Stimulated activated CD4-positive, alpha-beta T cell treated with anti-CD3 and anti-CD28 coated beads, Interleukin-2, amount 100 ng/mL, for 4 hours (primary cell): ENCODE results near the gene RAB33B.
"Not testable (repeated sequence)": the region's sequence is repeated elsewhere in the genome, so short reads cannot be mapped to it uniquely, and the experiment has no call there.

Source experiments
- DNase-seq: peaks from one replicate; pipeline ENCODE4 v3.0.0-alpha.2; 2020; ENCODE audit warnings: low read depth

The RAB33B gene

DNA sequence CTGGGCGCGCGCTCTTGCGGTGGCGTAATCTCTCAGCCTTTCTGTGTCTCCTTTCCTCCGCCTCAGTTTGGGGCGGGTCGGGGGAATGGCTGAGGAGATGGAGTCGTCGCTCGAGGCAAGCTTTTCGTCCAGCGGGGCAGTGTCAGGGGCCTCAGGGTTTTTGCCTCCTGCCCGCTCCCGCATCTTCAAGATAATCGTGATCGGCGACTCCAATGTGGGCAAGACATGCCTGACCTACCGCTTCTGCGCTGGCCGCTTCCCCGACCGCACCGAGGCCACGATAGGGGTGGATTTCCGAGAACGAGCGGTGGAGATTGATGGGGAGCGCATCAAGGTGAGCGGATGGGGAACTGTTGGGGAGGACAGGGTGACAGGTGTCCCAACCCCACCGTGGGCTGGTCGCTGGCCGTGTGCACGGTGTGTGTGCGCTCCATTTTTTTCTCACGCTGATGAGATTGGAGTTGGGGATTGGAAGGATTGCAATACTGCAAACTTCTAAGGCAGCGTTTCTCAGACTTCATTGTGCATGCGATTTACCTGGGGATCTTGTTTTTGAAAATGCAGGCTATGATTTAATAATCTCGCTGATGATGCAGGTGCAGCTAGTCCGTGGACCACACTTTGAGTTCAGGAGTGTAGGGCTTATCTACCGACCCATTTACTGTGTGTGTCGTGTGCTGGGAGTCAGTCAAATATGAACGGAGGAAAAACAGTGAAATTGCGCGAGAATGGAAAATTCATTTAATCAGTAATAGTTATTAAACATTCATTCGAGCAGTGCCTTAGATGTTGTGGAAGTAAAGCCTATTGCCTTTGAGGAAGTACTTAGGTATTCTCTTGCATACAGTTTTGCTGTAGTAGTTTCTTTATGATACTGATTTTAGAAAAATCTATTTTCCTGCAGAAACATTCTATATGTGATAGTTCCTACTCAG lies at the start of gene RAB33B:
TSS of gene RAB33B (plus strand) at position 11 of the 935 bp plus-strand sequence. CDS start at position 86, 75 bp downstream.
- peak; percentile 4 for DNase-seq

DNA sequence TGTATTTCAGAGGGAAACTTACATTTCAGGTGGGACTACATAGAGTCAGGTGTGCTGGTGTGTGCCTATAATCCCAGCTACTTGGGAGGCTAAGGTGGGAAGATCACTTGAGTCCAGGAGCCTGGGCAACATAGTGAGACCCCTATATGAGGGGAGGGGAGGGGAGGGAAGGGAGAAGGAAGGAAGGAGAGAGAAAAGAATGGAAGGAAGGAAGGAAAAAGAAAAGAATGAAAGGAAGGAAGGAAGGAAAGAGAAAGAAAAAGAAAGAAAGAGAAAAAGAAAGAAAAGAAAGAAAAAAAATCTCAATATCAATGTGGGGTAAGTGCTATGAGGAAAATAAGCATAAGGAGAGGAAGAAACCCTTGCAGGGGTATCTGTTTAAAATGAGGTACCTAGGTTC lies 43.6 kb upstream of the RAB33B start:
- no peak for DNase-seq

DNA sequence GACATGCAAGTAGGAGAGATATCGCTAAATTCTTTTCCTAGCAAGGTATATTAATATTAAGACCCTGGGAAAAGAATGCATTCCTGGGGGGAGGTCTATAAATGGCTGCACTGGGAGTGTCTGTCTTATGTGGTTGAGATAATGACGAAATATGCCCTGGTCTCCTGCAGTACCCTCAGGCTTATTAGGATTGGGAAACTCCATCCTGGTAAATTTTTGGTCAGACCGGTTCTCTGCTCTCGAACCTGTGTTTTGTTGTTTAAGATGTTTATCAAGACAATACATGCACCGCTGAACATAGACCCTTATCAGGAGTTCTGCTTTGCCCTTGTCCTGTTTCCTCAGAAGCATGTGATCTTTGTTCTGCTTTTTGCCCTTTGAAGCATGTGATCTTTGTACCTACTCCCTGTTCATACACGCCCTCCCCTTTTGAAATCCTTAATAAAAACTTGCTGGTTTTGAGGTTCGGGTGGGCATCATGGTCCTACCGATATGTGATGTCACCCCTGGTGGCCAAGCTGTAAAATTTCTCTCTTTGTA lies 39.2 kb upstream of the RAB33B start:
- not testable (repeated sequence) for DNase-seq

DNA sequence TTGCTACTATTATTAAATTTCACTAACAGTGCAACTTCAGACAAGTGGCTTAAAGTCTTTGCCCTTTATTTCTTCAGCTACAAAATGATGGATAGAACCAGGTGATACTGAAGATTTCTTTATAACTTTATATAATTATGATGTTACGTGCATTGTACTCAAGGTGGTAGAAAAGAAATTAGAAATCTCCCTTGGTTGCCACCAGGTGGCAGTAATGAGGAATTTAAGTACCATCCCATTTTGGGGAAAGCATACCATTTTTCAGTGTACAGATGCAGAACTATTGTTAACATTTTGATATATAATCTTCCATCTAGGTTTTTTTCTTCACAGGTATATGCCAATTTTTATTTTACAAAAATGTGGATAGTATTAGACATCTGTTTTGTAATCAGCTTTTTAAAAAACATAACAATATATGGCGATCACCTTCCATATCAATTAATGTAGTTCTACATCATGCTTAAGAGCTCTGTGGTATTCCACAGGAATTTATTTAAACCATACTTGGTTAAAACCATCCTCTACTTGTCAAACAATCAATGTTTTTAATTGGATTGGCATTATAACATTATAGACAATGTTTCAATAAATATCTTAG lies 37.7 kb upstream of the RAB33B start:
- DNase-seq = peak; percentile 9

DNA sequence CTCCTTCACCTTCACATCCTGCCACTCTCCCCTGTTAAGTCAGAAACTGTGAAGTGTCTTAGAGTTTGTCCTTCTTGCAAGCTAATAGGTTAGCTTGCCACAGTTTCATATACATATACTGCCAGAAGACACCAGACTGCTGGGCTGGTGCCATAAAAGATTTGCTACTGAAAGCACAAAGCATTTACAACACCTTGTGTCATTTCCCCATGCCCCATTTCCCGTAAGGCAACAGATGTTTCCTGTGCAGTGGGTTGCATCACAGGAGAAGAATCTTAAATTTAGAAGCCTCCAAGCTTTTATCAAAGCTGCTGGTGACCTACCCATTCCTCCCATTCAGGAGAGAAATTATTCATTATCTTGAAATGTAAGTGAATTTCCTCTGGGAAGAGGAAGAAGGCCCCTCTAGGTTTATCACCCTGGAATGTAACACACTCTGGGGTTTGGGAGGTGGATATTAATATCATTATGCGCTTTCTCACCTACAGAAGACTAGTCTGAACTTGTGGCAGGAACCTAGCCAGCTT lies 34.5 kb upstream of the RAB33B start:
- DNase-seq = peak; percentile 8

DNA sequence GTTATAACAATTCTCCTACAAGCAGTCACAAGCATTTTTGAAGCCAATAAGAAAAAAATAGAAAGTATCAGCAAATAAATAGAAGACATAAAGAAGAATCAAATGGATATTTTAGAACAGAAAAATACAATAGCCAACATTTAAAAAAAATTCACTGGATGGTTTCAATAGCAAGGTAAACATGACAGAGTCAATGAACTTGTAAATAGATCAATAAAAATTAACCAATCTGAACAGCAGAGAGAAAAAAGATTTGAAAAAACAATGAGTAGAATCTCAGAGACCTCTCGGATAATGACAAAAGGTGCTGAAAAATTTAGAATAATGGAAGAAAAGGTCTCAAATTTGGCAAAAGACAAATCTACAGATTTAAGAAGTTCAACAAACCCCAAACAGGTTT lies 33.3 kb upstream of the RAB33B start:
- DNase-seq = no peak

DNA sequence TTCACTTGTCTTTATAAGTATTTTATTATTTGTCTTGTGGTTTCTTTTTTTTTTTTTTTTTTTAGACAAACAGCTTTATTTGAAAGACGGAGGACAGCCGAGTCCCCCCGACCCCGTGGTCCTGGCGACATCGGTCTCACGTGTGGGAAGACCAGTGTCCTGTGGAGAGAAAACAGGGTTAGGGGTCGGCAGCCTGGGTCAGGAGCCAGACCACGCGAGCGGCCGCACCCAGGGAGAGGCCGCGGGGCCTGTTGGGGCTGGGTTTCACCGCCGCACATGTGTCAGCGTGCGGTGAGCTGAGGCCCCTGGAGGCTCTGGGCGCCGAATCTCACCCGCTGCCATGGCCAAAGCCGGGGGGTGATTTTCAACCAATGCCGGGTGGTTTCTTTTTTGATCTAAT lies 17.8 kb upstream of the RAB33B start:
- DNase-seq = no peak

DNA sequence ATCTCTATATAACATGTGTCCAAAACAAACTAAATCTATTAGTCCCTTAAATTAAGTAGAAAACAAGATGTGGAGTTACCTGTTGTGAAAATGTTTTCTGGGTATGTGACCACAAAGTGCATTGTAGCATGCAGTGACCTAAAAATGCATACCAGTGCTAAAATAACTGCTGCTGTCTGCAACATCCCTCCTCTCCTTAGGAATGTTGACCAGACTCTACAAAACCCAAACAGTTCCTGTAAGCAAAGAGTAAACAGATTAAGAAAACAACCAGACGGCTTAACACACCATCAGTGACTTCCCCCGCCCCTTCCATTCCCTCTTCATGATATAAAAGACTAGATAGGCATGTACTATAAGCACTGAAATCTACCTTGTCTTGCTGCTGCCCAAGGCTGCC lies 15.8 kb upstream of the RAB33B start:
- DNase-seq = no peak

DNA sequence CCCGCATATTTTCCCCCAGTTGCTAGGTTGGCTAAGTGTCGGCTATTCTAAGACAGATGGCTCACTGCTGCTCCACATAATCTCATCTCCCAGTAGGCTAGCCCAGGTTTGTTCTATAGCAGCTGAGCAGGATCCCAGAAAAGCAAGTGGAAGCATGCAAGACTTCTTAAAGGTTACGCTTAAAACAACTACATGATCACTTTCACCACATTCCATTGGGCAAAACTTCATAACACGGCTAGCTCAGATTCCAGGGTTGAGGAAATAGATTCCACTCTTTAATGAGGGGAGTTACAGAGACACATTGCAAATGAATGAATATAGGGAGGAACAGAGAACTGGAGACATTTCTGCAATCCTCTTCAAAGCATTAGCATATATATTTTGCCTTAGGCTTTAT lies 12.9 kb upstream of the RAB33B start:
- no peak for DNase-seq

DNA sequence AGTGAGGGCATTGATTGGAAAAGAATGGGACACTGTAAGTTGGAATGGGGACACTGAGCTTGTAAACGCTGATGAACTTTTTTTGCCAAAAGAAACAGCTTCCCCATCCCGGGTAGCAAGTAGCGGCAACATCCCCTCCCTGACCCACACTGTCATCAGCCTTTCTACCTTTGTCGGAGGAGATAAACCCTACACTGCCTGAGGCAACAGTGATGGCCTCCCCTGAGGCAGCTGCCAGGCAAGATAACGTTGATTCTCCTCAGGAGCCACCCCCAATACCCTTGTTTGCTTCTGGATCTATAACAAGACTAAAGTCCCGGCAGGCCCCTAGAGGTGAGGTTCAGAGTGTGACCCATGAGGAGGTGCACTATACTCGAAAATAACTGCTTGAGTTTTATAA lies 10.3 kb upstream of the RAB33B start:
- DNase-seq = no peak

DNA sequence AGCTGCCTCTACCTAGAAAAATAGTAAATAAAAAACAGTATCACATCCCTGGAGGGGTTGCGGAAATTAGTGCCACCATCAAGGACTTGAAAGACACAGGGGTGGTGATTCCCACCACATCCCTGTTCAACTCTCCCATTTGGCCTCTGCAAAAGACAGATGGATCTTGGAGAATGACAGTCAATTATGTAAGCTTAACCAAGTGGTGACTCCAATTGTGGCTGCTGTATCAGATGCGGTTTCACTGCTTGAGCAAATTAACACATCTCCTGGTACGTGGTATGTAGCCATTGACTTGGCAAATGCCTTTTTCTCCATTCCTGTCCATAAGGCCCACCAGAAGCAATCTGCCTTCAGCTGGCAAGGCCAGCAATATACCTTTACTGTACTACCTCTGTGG lies 9.0 kb upstream of the RAB33B start:
- DNase-seq = not testable (repeated sequence)

DNA sequence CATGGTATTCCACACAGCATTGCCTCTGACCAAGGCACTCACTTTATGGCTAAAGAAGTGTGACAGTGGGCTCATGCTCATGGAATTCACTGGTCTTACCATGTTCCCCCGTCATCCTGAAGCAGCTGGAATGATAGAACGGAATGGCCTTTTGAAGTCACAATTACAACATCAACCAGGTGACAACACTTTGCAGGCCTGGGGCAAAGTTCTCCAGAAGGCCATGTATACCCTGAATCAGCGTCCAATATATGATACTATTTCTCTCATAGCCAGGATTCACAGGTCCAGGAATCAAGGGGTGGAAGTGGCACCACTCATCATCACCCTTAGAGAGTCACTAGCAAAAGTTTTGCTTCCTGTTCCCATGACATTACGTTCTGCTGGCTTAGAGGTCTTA lies 6.8 kb upstream of the RAB33B start:
- not testable (repeated sequence) for DNase-seq

DNA sequence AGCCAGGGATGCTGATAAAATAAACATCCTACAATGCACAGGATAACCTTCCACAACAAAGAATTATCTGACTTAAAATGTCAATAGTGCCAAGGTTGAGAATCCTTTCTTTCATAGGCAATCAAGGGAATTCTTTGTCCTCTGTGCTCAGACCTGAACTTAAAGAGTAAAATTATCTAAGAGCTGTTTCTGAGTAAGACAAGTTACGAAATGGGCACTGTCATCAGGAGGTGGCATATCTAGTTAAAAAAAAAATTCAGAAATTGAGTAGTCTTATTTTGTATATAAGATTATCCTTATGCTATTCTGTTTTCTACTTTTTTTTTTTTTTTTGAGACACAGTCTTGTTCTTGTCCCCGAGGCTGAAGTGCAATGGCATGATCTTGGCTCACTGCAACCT lies 3.3 kb upstream of the RAB33B start:
- no peak for DNase-seq

DNA sequence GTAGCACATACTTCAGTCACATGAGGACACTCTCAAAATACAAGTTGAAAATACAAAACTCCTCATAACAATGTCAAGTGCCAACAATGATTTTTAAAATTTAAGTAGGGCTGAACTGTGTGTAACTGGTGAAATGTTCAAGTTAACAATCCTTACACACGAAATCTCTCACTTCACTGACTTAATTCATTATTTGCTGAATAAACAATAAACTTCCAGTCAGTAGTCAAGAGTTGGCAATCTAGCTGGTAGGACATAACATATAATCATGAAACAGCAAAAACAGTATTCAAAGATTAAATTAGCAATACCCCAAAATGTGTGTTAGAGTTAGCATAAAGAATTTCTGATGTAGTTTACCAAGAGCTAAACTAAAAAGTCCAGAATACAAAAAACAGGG lies 1.9 kb upstream of the RAB33B start:
- DNase-seq = no peak

DNA sequence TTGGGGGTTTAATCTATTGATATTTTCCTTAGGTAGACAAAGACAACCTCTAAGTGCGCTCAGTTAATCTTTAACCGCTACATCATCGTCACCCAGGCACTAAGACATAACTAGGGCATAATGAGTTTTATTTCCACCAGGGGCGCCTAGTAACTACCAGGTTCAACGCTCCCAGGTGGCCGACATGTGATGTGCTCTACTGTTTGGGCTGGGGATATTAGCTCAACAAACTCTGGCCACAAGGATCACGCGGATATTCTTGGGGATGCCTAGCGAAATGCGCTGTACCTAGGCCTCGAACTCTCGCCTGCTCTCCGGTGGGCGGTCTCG lies 915 bp upstream of the RAB33B start:
- DNase-seq = peak; percentile 57

DNA sequence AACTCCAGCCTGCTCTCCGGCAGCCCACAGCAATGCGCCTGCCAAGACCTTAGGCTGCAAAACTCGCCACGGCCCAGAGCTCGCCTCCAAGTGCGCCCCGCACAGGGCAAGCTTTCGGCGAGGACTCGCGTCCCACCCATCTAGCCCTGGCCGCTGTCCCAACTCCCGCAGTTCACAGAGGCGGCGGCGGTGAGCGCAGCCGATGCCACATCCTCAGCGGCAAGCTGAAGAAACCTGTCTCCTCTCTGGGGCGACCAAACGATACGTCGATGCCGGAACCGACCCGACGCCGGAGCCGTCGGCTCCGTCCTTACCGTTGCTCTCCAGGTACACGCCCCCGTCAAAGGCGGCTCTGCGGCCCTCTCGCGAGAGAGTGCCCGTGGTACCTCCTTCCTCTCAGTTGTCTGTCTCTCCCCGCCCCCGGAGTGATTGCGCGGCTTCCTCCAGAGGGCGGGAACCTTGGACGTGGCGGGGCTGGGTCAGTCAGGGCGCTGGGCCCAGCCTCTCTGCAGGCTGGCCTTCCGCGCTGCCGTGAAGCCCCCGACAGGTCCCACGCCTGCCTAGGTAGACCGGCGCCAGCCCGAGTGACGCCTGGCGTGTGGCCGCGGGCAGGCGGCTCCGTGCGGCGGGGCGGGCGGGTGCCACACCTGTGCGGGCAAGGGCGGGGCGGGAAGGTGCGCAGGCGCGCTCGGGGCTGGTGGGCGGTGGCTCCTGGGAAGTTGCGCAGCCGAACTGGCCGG lies 380 bp upstream of the RAB33B start:
- DNase-seq = peak; percentile 95

DNA sequence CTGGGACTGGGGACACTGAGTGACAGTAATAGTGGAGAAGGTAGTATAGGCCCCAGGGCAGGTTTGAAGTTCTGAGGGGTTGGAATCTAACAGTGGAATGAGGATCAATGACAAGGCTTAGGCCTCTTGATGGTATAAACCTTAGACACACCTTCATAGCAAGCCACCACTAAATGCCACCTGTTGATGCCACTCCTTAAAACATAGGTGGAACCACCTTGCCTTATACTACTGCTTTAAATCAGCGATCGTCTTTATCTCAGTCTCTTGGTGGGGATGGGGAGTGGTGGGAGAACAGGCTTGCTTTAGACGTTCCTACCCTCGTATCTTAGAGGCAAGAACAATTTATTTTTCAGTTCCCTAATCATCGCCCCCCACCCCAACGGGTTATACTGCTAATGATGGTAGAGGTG lies 1.2 kb downstream of the RAB33B start:
- no peak for DNase-seq

DNA sequence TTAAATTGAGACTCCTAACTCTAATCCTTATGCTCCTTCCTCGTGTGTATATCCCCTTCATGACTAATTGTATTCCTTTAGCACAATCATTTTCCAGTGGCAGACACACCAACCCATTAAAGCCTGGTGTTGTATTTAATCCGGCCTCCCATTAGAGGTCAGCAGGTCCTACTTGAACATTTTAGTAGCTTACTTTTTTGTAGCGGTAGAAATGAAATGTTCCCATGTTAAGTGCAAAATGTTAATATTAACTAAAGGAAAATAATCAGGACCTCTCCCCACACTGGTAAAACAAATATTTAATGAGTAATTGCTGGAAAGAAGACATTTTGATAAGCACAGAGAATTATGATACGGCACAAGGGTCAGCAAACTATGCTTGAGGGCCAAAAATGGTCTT lies 3.4 kb downstream of the RAB33B start:
- no peak for DNase-seq

DNA sequence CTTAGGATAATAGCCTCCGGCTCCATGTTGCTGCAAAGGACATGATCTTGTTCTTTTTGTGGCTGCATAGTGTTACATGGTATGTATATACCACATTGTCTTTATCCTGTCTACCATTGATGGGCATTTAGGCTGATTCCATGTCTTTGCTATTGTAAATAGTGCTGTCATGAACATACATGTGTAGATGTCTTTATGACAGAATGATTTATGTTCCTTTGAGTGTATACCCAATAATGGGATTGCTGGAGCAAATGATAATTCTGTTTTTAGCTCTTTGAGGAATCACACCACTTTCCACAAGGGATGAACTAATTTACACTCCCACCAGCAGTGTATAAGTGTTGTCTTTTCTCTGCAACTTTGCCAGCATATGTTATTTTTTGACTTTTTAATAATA lies 4.6 kb downstream of the RAB33B start:
- DNase-seq = no peak

DNA sequence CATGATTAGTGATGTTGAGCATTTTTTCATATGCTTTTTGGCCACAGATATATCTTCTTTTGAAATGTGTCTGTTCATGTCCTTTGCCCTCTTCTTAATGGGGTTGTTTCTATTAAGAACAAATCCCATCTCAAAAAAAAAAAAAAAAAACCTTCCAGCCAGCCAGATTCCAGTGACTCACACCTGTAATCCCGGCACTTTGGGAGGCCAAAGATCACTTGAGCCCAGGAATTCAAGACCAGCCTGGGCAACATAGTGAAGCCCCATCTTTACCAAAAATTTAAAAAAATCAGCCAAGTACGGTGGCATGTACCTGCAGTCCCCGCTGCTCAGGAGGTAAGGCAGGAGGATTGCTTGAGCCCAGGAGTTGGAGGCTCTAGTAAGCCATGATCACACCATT lies 5.1 kb downstream of the RAB33B start:
- no peak for DNase-seq

DNA sequence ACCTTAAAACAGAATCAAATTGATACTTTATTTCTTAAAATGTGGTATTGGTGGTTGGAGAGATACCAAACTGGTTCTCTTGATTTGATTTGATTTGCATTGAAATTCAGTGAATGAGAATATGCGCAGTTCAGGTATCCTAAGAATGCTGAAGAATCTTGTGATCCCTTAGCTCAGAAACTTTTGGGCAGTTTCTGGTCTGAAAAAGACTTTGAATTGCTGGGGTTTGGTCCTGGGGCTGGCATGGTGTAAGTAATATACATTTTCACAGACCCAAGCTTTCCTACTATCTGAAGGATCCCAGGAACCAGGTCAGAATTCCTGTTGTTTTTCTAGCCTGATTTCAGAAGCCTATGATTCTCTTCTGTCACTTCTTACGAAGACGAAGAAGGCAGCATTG lies 6.6 kb downstream of the RAB33B start:
- no peak for DNase-seq

DNA sequence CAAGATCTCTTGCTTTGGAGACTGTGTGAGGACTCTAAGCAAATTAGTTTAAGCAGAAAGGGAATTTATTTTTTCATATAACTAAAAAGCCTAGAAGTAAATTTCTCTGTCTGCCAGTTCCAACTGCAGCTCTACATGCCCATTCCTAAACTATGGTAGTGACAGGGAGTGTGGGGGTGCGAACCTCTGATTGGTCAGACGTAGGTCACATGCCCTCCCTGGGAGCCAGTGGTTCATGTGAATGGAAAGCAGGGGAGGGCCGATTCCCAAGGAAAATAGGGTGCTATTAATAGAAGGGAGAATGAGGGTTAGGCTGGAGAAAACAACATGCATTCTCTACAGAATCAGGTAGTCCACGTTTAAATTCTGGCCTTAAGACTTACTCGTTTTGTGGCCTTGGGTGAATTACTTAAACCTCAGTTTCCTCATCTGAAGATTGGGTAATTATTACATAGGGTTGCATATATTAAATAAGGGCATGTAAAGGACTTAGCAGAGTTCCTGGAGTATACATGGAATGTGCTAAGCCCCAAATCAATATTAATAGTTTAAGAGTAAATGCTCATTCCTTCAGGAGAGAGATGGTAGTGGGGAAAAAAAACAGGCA lies 7.2 kb downstream of the RAB33B start:
- no peak for DNase-seq
